ENCODE measurements around the gene NUP188. TPM values are rescaled to one million over a fixed set of nuclear protein-coding genes. Genes with fewer than 3 reads are reported as not detected.

NUP188 gene
- total RNA-seq, 1 donor from 2014 or later: 66.7 TPM

DNA sequence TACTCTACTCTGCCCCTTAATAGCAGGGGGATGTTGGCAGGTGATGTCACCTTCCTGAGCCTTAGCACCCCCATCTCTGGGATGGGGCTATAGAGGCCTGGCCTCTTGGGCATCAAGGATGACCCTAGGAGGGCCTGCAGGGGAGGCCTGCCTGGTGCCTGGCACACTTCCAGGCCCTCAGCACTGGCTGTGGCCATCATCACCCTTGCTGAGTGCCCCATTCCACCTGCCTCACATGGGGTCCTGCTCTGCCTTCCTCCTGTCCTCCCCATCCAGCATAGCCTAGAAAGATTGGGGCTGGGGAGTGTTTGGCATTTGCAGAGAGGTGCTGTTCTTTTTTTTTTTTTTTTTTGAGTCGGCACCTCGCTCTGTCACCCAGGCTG, 44.4 kb upstream of the NUP188 start:
- no peak overlapping the region for H3K27ac ChIP-seq
- Mint-ChIP-seq H3K4me1 (no peaks in the 10 kb centered on the region), H3K4me3 (no peak overlapping the region), H3K36me3 (peaks cover 8% of the 10 kb centered on the region), H3K9me3 (no peaks in the 10 kb centered on the region), H3K27me3 (ENCODE audit: insufficient read depth, low read depth) (no peaks in the 10 kb centered on the region), H3K27ac (no peak overlapping the region)
- no peaks in the 10 kb centered on the region for H3K36me3 ChIP-seq
- H3K4me3 ChIP-seq: no peak overlapping the region
- no peak overlapping the region for H3K9ac ChIP-seq
- H3K79me2 ChIP-seq (ENCODE audit: low read depth): peaks cover 21% of the 10 kb centered on the region
- no peak for TF ChIP-seq EZH2phosphoT487 (IDR thresholded peaks at IDR 0.05)
- TF ChIP-seq EZH2 (IDR thresholded peaks at IDR 0.05): no peak
- no peak for TF ChIP-seq CTCF (IDR thresholded peaks at IDR 0.05)
- no peaks in the 10 kb centered on the region for H3F3A ChIP-seq (ENCODE audit: low read depth)
- H3K4me1 ChIP-seq: no peaks in the 10 kb centered on the region
- peaks cover 10% of the 10 kb centered on the region for H4K20me1 ChIP-seq (ENCODE audit: low read depth)
- H2AFZ ChIP-seq (replicated peaks): no peak overlapping the region
- no peaks in the 10 kb centered on the region for H3K27me3 ChIP-seq
- H3K4me2 ChIP-seq: no peak overlapping the region
- no peak for DNase-seq (ENCODE audit: low spot score)
- no peaks in the 10 kb centered on the region for H3K9me3 ChIP-seq (ENCODE audit: low read depth)

- TF ChIP-seq CTCF (IDR thresholded peaks at IDR 0.05) (no peak), EZH2phosphoT487 (IDR thresholded peaks at IDR 0.05) (no peak), EZH2 (IDR thresholded peaks at IDR 0.05) (no peak)
- no peak for DNase-seq (ENCODE audit: low spot score)
- Histone ChIP-seq H3K27ac (no peak overlapping the region), H2AFZ (replicated peaks) (no peak overlapping the region), H3F3A (ENCODE audit: low read depth) (no peaks in the 10 kb centered on the region), H3K4me1 (no peaks in the 10 kb centered on the region), H3K27me3 (no peaks in the 10 kb centered on the region), H3K4me3 (no peak overlapping the region), H3K4me2 (no peak overlapping the region), H3K9me3 (ENCODE audit: low read depth) (no peaks in the 10 kb centered on the region), H3K79me2 (ENCODE audit: low read depth) (peaks cover 16% of the 10 kb centered on the region), H3K36me3 (no peaks in the 10 kb centered on the region), H3K9ac (no peak overlapping the region), H4K20me1 (ENCODE audit: low read depth) (peaks cover 6% of the 10 kb centered on the region)
- Mint-ChIP-seq H3K27me3 (ENCODE audit: insufficient read depth, low read depth) (no peaks in the 10 kb centered on the region), H3K9me3 (no peaks in the 10 kb centered on the region), H3K36me3 (peaks cover 15% of the 10 kb centered on the region), H3K27ac (no peak overlapping the region), H3K4me3 (no peak overlapping the region), H3K4me1 (no peaks in the 10 kb centered on the region)
These were observed 43.5 kb upstream of the NUP188 start for GRCh38 chr9:128903871-128904620.

GRCh38 chr9:128905964-128906363, 41.5 kb upstream of the NUP188 start:
- Mint-ChIP-seq H3K27ac (no peak overlapping the region), H3K4me3 (no peak overlapping the region), H3K36me3 (peaks cover 19% of the 10 kb centered on the region), H3K9me3 (no peaks in the 10 kb centered on the region), H3K4me1 (peaks cover under 1% of the 10 kb centered on the region), H3K27me3 (ENCODE audit: insufficient read depth, low read depth) (no peaks in the 10 kb centered on the region)
- H3K9ac ChIP-seq: no peak overlapping the region
- H3K79me2 ChIP-seq (ENCODE audit: low read depth): peaks cover 15% of the 10 kb centered on the region
- H3K4me3 ChIP-seq: no peak overlapping the region
- peaks cover 19% of the 10 kb centered on the region for H4K20me1 ChIP-seq (ENCODE audit: low read depth)
- no peaks in the 10 kb centered on the region for H3K27me3 ChIP-seq
- H3K9me3 ChIP-seq (ENCODE audit: low read depth): no peaks in the 10 kb centered on the region
- no peaks in the 10 kb centered on the region for H3F3A ChIP-seq (ENCODE audit: low read depth)
- no peak overlapping the region for H3K4me2 ChIP-seq
- H3K36me3 ChIP-seq: no peaks in the 10 kb centered on the region
- TF ChIP-seq CTCF (IDR thresholded peaks at IDR 0.05) (no peak), EZH2phosphoT487 (IDR thresholded peaks at IDR 0.05) (no peak), EZH2 (IDR thresholded peaks at IDR 0.05) (no peak)
- no peak for DNase-seq (ENCODE audit: low spot score)
- H3K27ac ChIP-seq: no peak overlapping the region
- no peak overlapping the region for H2AFZ ChIP-seq (replicated peaks)
- H3K4me1 ChIP-seq: no peaks in the 10 kb centered on the region
